Stimulated activated CD4-positive, alpha-beta T cell treated with anti-CD3 and anti-CD28 coated beads, Interleukin-4, amount 100 ng/mL, for 4 hours (primary cell): ENCODE data around the gene TTC21A.

ENCODE experiments used
- DNase-seq, 2 experiments: peaks; one replicate each; pipeline ENCODE4 v3.0.0-alpha.2; 2020

The TTC21A gene

DNA sequence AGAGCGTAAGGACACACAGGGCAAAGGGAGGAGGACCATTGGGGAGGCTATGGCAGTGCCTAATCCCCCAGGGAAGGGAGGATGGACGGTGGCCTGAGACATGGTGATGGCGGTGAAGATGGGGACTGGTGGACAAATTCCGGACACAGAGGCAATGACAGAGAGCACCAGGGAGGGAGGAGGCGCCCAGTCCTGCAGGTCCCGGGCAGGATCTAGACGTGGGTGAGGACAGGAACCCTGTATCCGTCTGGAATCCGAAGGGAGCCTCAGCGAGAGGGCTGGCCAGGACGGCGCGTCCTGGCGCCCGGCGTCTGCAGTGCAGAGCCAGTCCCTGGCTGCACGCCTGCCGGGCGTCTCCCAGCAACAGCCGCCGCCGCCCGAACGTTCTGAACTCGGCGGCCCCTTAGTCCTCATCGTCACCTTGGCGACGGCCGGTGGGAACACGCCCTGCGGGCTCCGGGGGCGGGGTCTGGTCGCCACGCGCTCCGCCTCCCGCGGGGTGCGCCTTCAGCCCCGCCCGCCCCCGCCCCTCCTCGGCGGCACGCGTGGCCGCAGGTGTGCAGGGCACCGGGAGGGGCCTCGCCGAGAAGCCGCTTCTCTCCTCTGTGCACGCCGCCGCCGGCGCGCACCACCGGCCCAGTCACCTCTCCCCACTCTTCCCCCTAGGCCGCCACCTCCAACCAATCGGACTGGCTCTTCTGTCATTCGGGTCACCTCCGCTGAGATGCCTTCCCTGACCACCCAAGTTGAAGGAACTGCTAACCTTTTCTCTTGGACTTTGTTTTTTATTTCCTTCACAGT lies 73.3 kb downstream of the TTC21A start:
- DNase-seq: peak; percentile 86 to 91

DNA sequence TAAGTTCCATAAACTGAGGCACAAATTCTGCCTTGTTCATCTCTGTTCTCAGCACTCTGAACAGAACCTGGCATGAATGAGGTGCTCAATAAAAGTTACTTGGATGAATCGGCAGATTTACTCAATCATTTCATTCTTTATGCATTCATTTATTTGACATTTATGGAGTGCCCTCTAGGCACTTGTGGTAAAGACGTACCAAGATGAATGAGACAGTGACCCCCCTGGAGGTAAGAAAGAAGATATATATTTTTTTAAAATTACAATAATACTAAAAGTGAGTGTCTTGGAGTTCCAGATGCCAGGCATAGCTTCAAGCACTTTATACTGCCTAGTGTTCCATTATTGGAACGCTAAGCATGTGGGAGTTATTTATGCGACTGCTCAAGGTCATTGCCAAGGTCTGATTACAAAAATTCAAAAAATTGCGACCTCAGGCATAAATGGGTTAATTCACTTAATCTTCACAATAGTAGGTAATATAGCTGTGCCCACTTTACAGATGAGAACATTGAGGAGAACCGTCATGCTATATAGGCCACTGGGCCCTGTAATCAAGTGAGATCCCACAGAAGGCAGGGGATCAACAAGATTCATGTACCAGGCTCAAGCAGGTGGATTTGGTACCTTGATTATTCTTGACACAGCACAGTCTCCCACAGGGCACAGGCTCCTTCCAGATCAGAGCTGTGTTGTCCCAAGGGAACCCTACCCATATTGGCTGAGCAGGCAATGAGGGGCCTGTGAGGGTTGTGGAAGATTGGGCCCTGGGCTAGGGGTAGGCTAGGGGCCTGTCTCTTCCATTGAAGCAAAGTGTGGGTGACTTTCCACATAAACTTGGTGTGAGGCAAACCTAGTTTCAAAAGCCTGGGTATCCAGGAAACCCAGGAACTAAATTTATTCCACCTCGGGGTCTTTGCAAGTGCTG lies 74.2 kb downstream of the TTC21A start:
- no peak for DNase-seq

DNA sequence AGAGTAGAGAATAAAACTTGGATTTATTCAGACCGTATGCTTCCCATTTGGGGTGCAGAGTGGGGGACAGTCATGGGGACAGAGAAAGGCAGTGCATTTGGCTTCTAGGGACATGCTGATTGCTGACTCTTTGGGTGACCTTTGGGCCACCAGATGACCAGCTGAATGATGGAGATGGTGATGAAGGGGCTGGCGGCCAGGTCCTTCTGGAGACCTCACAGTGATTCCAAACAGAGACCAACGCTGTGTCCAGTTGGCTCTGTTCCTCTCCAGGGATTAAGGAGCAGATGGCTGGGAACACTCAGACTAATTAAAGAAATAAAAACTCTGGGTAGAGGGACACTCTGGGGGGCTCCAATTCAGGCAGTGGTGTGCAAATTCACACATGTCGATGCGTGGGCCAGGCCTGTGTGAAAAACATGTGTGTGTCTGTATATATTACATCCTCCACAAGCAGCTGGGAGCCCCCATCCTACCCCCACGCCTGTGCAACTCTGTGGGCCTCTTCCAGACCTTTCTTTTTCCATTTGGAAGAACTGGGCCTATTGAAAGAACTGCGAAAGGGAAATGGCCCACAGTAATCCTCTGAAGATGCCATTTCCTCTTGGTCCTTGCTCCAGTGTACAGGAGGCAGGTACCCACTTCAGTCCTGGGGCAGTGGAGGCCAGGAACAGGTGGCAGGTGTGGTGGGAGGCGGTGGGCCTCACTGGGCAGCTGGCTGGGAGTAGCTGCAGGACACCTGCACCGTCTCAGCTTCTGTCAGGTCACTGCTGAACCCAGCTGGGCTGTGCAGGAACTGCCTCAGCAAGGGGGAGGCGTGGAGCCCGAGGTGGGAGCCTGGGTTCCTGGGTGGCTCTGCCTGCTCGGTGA lies 76.0 kb downstream of the TTC21A start:
- DNase-seq: no peak

DNA sequence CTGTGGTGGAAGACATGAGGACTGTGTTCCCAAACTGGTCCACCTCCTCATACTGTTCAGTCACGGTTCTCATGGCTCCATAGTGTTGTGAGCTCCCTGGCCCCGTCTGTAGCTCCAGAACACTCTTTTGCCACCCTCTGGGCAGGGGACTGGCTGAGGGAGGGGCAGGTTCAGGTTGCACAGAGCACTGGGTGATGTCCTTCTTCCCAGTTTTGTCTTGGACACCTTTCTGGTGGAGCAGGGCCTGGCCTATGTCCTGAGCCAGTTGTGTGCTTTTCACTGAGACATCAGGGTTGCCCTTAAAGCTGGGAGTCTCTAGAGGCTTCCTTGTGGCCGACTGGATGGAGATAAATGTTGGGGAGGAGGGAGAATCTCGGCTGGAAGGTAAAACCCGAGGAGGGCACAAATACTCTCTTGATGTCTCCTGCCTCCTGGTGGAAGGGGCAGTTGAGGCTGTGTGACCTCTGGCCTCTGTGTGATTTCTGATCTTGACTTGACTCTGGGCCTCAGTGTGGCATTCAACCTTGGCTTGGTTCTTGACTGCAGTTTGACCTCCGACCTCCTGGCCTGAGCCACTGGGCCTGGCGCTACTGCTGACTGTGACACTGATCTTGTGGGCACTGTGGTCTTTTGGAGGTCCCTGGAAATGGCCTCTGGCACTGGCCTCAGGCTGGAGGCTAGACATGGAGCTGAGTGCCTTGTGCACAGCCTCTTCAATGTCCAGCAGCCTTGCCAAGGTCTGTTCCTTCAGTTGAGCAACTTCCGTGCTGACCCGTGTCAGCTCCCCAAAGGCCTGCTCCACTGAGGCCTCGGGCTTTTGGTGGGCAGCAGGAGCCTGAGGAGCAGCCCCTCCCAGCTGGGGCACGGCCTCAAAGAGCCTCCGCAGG lies 76.8 kb downstream of the TTC21A start:
- no peak for DNase-seq

DNA sequence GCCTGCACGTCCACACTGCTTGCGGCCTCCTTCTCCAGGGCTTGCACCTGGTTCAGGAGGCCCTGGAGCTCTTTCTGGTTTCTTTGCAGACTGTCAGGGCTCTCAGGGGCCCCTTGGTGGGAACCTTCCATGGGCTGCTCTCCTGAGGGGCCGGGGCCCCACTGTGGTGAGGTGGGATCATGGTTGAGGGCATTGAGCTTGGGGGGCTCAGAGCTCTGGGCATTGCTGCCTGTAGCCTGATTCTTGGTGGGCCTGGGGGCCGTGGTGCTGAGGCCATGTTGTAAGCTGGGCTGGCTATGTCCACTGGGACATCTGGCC lies 77.4 kb downstream of the TTC21A start:
- DNase-seq: no peak

DNA sequence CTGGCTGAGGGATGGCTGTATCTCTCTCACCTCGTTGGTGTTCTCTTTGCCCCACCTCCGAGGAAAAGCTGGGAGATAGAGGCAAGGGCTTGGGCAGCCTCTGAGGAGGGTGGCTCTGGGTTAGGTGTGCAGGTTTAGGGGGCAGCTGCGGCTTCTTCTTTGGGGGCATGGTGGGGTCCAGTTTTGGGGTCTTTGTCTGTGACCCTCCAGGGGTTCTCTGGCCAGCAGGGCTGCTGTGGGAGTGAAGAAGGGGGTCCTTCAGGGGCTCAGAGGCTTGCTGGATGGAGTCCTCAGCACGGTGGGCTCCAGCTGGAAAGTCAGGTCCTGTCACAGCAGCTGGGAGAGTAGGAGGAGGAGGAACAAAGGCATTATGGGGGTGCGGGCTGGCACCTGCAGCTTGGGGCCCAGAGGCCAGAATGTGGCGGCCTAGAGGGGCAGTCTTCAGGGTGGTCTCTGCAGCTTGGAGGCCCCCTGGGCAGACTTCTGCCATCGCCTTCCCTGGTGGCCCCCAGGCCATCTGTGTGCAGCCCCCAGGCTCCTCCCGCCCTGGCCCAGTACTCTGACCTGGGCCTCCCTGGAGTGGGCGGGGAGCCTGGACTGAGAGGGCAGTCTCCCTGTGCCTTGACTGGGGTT lies 78.0 kb downstream of the TTC21A start:
- DNase-seq: no peak

DNA sequence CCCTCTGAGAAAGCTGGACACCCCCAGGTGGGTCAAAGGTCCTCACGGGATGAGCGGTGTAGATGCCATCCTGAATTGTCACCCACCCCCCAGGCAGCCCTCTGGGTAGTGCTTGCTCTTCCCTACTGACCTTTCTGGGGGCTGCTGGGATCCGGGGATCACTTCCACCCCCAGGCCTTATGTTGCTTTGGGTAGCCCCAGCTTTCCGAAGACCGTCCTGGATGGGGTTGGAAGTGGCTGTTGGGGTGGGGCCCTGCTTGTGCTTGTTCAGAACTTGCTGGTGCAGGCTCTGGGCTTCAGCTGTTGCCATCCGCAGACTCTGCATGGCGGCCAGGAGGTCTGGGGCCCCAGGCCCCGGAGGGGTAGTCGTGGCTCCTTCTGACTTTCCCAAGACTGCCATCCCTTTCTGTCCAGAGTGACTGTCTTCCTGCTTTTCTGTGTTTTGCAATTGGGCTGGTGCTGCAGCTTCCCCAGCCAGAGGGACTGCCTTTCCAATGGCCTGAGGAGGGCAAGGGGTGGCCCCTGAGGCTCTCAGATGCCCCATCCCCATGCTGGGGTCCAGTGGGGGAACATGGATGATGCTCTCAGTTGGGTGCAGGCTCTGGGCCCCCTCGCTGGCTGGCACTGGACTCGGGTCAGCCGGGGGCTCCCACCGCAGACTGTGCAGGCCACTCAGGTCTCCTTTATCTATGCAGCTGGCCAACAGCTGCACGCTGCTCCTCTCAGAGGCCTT lies 78.6 kb downstream of the TTC21A start:
- DNase-seq: no peak

DNA sequence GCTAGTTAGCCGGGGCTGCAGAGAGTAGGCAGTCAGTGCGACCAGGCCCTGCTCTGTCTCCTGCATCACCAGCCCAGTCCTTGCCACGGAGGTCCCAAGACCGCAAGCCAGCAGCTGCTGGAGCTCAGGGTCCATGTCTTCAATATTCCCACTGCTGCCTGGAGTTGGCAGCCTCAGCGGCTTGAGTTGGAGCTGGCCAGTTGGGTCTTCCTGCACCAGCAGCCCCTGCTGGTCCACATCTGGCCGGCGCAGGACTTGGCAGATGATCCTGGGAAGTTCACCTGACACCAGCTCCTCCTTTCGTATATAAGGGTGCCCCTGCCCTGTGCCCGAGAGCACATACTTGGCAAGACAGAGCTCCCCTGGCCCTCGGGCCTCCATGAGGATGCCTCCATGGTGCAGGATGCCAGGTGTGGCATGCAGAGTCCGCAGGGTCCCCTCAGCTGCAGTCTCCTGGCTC lies 79.2 kb downstream of the TTC21A start:
- DNase-seq: no peak

DNA sequence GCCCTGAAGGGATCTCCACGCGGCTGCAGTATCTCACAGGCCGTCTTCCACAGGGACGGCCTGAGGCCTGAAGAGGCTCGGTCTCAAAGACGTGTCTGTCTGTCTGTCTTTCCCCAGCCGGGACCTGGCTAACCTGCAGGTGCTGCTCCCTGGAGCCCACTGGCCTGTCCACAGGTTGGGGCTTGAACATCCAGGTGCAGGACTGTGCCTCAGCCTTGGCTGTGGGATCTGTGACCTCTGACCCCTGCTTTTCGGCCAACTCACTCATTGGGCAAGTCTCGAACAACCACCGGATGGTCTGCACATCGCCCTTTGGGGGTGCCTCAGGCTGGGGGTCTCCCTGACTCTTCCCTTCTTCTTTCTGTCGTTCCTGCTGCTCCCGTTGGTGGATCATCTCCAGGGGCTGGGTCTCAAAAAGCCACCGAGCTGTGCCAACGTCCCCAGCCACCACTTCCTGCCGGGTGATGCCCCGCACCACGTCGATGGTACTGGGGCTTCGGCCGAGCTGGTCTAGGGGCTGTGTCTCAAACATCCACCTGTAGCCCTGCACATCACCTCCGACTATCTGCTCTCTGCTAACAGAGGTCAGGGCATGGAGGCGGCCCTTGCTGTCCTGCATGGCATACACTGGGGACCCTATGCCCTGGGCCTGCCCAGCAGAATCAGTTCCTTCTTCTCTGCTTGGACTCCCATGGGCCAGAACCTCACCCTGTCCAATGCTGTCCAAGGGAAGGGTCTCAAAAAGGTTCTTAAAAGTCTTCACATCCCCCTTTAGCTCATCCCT lies 80.1 kb downstream of the TTC21A start:
- DNase-seq: no peak
